GM19463 (cell line): ENCODE results near the gene PRPH.
"Not testable (repeated sequence)": the region's sequence is repeated elsewhere in the genome, so short reads cannot be mapped to it uniquely, and the experiment has no call there.

ENCODE experiments used
- ATAC-seq: cut with Tn5 transposase; IDR thresholded peaks from one replicate; pipeline ENCODE4 v1.9.1; 2021; ENCODE audit warnings: mild to moderate bottlenecking, moderate library complexity; ENCODE audit not compliant: unreplicated experiment

Gene PRPH

DNA sequence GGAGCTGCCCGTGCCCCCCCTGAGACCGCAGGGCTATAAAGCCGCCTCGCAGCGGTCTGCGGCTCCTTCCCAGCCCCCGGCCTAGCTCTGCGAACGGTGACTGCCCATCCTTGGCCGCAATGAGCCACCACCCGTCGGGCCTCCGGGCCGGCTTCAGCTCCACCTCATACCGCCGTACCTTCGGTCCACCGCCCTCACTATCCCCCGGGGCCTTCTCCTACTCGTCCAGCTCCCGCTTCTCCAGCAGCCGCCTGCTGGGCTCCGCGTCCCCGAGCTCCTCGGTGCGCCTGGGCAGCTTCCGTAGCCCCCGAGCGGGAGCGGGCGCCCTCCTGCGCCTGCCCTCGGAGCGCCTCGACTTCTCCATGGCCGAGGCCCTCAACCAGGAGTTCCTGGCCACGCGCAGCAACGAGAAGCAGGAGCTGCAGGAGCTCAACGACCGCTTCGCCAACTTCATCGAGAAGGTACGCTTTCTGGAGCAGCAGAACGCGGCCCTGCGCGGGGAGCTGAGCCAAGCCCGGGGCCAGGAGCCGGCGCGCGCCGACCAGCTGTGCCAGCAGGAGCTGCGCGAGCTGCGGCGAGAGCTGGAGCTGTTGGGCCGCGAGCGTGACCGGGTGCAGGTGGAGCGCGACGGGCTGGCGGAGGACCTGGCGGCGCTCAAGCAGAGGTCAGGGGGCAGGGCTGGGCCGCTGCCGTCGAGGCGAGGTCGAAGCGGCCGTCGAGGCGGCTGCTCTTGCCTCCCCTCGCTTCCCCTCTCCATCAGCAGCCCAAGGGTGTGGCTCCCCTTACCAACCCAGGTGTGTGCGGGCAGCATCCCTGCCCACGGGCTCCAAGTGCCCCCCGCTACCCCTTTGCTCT lies at the start of gene PRPH:
PRPH (plus strand) TSS at position 66 of the 855 bp plus-strand sequence; CDS start at position 120, 54 bp downstream.
- no peak for ATAC-seq

DNA sequence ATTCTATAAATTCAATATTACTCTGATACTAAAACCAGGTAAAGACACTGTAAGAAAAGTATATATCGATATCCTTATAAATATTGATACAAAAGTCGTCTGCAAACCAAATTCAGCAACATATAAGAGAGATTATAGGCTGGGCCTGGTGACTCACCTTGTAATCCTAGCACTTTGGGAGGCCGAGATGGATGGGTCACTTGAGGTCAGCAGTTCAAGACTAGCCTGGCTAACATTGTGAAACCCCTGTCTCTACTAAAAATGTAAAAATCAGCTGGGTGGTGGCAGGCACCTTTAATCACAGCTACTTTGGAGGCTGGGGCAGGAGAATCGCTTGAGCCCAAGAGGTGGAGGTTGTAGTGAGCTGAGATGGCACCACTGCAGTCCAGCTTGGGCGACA lies 43.6 kb upstream of the PRPH start:
- no peak for ATAC-seq

DNA sequence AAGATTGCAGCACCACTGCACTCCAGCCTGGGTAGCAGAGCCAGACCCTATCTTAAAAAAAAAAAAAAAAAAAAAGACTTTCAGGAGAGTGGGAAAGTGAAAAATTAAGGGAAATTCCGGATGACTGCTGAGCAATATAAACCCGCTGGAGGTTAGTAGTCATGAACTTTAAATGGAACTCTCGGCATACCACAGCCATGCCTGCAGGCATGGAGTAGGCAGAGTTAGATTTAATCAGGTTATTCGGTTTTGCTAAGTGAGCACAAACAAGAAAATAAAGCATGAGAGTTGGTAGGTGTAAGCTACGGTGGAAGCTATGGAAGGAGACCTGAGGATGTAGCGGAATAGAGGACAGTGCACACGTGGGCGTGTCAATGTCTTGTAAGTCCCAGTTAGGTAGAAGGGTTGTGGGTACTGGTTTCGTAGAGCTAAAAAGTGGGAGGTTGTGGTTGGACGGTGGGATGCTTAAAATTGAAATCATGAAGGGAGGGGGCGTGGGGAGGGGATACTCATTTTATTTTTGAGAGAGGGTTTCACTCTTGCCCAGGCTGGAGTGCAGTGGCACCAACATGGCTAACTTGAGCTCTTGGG lies 41.8 kb upstream of the PRPH start:
- no peak for ATAC-seq

DNA sequence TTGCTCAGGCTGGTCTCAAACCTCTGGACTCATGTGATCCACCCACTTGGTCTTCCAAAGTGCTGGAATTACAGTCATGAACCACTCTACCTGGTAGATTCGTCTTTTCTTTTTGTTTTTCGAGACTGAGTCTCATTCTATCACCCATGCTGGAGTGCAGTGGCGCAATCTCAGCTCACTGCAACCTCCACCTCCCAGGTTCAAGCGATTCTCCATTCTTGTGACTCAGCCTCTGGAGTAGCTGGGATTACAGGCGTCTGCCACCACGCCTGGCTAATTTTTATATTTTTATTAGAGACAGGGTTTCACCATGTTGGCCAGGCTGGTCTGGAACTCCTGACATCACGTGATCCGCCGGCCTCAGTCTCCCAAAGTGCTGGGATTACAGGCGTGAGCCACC lies 39.5 kb upstream of the PRPH start:
- not testable (repeated sequence) for ATAC-seq

- ATAC-seq: no peak
Observed at GRCh38 chr12:49255857-49256637, 38.9 kb upstream of the PRPH start.

DNA sequence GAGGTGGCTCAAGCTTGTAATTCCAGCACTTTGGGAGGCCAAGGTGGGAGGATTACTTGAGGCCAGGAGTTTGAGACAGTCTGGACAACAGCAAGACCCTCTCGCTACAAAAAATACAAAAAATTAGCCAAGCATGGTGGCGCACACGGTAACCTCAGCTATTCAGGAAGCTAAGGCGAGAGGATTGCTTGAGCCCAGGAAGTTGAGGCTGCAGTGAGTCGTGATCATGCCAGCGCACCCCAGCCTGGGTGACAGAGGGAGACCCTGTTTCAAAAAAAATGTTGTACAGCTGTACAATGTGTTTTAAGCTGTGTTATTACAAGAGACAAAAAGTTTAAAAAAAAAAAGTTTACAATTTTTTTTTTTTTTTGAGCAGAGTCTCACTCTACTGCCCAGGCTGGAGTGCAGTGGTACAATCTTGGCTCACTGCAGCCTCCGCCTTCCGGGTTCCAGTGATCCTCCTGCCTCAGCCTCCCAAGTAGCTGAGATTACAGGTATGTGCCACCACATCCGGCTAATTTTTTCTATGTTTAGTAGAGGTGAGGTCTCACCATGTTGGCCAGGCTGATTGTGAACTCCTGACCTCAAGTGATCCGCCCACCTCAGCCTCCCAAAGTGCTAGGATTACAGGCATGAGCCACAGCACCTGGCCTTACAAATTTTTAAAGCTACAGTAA lies 37.3 kb upstream of the PRPH start:
- ATAC-seq: not testable (repeated sequence)

DNA sequence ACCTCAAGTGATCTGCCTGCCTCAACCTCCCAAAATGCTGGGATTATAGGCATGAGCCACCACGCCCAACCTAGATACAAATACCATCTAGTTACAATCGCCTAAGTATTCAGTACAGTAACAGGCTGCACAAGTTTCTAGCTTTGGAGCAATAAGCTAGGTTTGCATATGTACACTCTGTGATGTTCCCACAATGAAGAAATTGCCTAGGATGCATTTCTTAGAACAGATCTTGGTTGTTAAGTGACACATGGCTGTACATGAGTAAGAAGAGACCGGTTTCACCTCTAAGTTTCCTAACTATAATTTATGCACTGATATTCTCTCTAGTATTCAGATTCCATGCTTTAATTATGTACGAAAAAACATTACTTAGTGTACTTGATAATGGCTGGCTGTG lies 35.5 kb upstream of the PRPH start:
- no peak for ATAC-seq

GRCh38 chr12:49260166-49260565 lies 34.8 kb upstream of the PRPH start:
- ATAC-seq: no peak

- ATAC-seq: no peak
Observed at GRCh38 chr12:49260571-49261363, 34.2 kb upstream of the PRPH start.

DNA sequence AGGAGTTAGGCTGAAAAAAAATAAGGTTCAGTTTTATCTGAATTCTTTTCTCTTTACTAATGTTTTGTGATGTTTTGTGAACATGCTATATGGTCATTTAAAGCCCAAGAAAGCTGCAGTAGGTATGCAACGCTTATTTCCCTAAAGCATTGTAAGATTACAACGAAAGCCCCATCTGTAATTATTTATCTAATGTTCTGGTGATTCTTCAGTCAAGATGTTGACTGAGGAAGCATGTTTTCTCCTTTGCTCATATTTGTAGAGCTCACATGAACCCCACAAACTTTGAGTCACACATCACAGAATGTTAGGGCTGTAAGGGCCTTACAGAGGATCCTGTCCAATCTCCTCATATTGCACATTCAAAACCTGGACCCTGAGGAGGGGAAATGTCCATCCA lies 33.2 kb upstream of the PRPH start:
- no peak for ATAC-seq

DNA sequence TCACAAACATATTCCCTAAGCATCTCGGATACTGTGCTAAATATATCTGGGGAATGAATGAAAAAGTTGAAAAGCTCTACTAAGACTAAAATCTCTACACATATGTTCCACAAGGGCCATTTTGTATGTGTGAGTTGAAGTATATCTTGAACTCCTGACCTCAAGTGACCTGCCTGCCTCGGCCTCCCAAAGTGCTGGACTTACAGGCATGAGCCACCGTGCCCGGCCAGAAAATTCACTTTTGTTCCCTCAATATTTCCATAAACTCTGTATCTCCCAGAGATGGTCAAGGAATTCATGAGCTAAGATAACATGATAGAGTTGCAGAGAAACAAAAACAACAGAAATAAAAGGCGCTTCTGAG lies 31.6 kb upstream of the PRPH start:
- no peak for ATAC-seq

GRCh38 chr12:49264466-49264872 lies 30.5 kb upstream of the PRPH start:
- ATAC-seq: peak; percentile 15

DNA sequence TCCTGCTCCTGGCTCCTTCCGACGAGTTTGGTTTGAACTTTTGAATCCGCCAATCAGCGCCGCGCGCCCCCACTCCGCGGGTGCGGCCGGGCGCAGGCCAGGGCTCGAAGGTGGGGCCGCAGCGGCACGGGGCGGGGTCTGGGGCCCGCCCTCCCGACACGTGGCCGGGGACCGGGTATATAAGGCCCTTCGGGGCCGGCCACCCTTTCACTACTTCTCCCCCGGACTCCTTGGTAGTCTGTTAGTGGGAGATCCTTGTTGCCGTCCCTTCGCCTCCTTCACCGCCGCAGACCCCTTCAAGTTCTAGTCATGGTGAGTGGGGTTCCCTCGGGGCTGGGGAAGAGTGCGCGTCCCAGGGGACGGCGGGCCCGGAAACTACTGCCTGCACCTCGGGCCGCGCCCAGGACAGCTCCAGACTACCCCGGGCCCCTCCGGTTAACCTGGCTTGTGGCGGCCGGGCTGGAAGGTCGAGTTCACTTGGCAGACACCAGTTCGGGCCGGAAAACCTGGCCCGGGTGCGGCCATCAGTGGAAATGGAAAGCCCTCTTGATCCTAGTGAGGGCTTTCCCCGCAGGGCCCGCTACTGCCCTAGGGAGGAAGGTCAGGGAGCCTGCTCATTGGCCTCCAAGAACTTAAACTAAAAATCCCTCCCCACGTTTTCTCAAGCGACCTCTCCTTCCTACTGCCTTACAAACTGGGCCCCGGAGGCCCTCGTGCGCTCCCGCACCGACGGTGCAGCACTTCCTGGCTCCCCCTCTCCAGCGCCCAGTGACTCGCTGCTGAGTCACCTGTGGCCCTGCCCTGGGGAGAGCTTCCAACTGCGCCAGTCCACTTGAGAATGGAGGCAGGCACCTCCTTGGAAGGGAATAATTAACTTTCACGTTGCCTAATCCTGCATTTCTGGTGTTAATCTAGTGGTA lies 29.8 kb upstream of the PRPH start, which contains the start of gene TUBA1C:
TUBA1C (plus strand) TSS at position 210 of the 920 bp plus-strand sequence; CDS start at position 310, 100 bp downstream.
- peak; percentile 82 for ATAC-seq

GRCh38 chr12:49269191-49269590 lies 25.8 kb upstream of the PRPH start:
- not testable (repeated sequence) for ATAC-seq

DNA sequence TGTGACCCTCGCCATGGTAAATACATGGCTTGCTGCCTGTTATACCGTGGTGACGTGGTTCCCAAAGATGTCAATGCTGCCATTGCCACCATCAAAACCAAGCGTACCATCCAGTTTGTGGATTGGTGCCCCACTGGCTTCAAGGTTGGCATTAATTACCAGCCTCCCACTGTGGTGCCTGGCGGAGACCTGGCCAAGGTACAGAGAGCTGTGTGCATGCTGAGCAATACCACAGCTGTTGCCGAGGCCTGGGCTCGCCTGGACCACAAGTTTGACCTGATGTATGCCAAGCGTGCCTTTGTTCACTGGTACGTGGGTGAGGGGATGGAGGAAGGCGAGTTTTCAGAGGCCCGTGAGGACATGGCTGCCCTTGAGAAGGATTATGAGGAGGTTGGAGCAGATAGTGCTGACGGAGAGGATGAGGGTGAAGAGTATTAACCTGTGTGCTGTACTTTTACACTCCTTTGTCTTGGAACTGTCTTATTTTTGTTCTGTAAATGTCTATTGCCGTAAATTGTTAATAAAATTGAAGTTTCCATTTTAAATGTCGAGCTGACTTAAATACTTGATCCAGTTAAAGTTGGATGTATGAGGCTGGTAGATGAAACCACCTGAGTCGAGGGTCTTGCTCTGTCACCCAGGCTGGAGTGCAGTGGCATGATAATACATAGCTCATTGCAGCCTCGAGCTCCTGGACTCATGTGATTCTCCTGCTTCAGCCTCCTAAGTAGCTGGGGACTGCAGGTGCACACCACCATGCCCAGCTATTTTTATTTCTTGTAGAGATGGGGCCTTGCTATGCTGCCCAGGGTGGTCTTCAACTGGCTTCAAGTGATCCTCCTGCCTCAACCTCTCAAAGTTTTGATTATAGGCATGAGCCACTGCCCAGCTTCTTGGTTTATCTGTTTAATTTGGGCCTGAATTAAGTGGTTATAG lies 21.9 kb upstream of the PRPH start:
- no peak for ATAC-seq

DNA sequence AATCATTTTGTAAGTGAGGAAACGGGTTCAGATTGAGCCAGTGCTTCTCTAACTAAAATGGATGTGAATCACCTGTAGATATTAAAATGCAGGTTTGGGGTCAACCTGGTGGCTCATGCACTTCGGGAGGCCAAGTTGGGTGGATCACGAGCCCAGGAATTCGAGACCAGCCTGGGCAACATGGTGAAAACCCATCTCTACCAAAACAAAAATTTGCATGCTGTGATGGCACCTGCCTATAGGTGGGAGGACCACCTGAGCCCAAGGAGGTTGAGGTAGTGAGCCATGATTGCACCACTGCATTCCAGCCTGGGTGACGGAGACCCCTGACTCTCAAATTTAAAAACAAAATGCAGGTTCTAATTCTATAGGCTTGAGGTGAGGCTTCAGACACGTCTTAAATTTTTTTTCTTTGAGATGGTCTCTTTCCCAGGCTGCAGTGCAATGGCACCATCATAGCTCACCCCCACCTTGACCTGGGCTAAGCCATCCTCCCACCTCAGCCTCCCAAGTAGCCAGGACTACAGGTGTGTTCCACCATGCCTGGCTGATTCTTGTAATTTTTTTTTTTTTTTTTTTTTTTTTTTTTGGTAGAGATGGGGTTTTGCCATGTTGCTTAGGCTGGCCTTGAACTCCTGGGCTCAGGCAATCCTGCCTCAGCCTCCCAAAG lies 21.1 kb upstream of the PRPH start:
- ATAC-seq: no peak

DNA sequence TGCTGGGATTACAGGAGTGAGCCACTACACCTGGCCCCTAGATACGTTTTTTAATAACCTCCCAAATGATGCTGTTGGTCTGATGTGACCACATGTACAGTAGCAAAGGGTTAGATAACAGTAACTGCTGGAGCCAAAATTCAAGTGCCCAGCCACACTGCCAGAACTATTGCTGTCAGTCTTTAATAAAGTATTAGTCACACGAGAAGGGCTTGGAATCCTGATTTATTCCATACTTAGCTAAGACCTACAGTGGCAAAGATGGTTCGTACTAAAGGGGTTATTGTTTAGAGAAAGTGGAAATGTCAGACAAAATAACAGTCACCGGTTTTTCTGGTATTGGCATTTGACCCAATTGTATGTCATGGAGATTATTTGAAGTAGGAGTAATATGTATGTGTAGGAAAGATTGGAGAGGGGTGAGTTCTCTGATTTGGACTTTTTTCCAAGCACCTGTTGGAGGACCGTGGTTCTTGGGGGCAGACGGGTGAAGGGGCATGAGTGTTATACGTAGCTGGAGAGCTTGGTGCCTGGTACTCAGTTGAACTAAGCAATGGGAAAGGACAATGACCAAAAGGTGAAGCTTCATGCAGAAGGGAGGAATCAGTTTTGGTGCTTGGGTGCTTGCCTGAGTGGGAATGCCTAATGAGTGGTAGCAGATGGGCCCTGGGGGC lies 20.4 kb upstream of the PRPH start:
- no peak for ATAC-seq
